ENCODE measurements around the gene SDSL. TPM values are rescaled to one million over a fixed set of nuclear protein-coding genes. Genes with fewer than 3 reads are reported as not detected.

Gene SDSL
- total RNA-seq (10 to 100 TPM in 2 of 6 donors, 1 to 10 TPM in 4; 5.4 to 13.2 (median 8.3) TPM), polyA plus RNA-seq (10 to 100 TPM; 10.4 to 14.2 TPM)

- intact Hi-C loops (cut with DNase I) = loop anchor here in 2 of 3 donors (10.0 kb wide), 2 partner anchors 107 to 227 kb away; no protein-coding TSS in a partner anchor
- peak; percentile 91 to 96 (median 95) for ATAC-seq
- H3K9me3 ChIP-seq = no peaks in the 10 kb centered on the region
- peak within 1 kb of the TSS in 3 of 4 donors; percentile 51 to 86 (median 78) for H3K27ac ChIP-seq
- H3K4me1 ChIP-seq = peaks cover 0 to 18% (median 7%) of the 10 kb centered on the region in 3 donors
- DNase-seq = peak; percentile 63 to 89 (median 75)
- H3K4me3 ChIP-seq = peak within 1 kb of the TSS; percentile 48 to 57 (median 50)
- FAIRE-seq = no peak
- 0 to 1% methylated on average over 13 of the region's 13 CpGs for WGBS, 2 donors
- no peaks in the 10 kb centered on the region for H3K36me3 ChIP-seq
- no peak for TF ChIP-seq CTCF (IDR thresholded peaks at IDR 0.05)
- no peaks in the 10 kb centered on the region for H3K27me3 ChIP-seq
Measured at GRCh38 chr12:113422030-113422885, at the start of gene SDSL. SDSL (plus strand) TSS chr12:113422380; CDS start chr12:113427983, 5,603 bp downstream.

- intact Hi-C loops (cut with DNase I) = no loop called here
- no peak for FAIRE-seq
Measured at GRCh38 chr12:113373440-113373839, 48.7 kb upstream of the SDSL start.

GRCh38 chr12:113373969-113374368, 48.2 kb upstream of the SDSL start:
- FAIRE-seq = no peak
- no peaks in the 10 kb centered on the region for H3K27me3 ChIP-seq
- peaks cover 0 to 14% (median 0%) of the 10 kb centered on the region in 3 donors for H3K36me3 ChIP-seq
- no peak overlapping the region for H3K27ac ChIP-seq
- no peaks in the 10 kb centered on the region for H3K9me3 ChIP-seq
- 85 to 86% methylated on average over 2 to 3 of the region's 3 CpGs for WGBS, 2 donors
- no peak for DNase-seq
- no peaks in the 10 kb centered on the region for H3K4me1 ChIP-seq
- no peak for ATAC-seq
- no peak overlapping the region for H3K4me3 ChIP-seq
- no peak for TF ChIP-seq CTCF (IDR thresholded peaks at IDR 0.05)
- intact Hi-C loops (cut with DNase I) = no loop called here

More at GRCh38 chr12:113373440-113373839, 48.7 kb upstream of the SDSL start:
- no peak for TF ChIP-seq CTCF (IDR thresholded peaks at IDR 0.05)
- WGBS, 2 donors = 94 to 98% methylated on average over 3 of the region's 3 CpGs
- DNase-seq = no peak
- Histone ChIP-seq H3K4me1 (no peaks in the 10 kb centered on the region), H3K36me3 (peaks cover 0 to 14% (median 0%) of the 10 kb centered on the region in 3 donors), H3K27me3 (no peaks in the 10 kb centered on the region), H3K9me3 (no peaks in the 10 kb centered on the region), H3K4me3 (no peak overlapping the region), H3K27ac (no peak overlapping the region)
- no peak for ATAC-seq

- Histone ChIP-seq H3K27me3 (no peaks in the 10 kb centered on the region), H3K4me3 (no peak overlapping the region), H3K36me3 (peaks cover 0 to 14% (median 0%) of the 10 kb centered on the region in 3 donors), H3K9me3 (no peaks in the 10 kb centered on the region), H3K4me1 (no peaks in the 10 kb centered on the region), H3K27ac (no peak overlapping the region)
- intact Hi-C loops (cut with DNase I) = no loop called here
- ATAC-seq (no peak), DNase-seq (no peak), FAIRE-seq (no peak)
- 92 to 94% methylated on average over 4 of the region's 4 CpGs for WGBS, 2 donors
- no peak for TF ChIP-seq CTCF (IDR thresholded peaks at IDR 0.05)
Measured at GRCh38 chr12:113374823-113375428, 47.3 kb upstream of the SDSL start.
